DOHH2 (cell line): ENCODE measurements around the gene DDX54.
A peak's percentile ranks its signal among the peaks of the same experiment; 100 is the strongest.

Experiments
- H3F3A ChIP-seq: fragments of 200-600 bp; sonication (generic), shearing (Covaris generic); 2 replicates; pipeline ENCODE4 v1.6.0; 2016; ENCODE audit warnings: antibody characterized with exemption, mild to moderate bottlenecking; ENCODE audit not compliant: control insufficient read depth, insufficient read depth
- H3K27ac ChIP-seq: fragments of 200-600 bp; sonication (generic); 2 replicates; pipeline ENCODE4 v1.5.1; 2014; ENCODE audit warnings: low read depth, mild to moderate bottlenecking, low read length, moderate library complexity
- H3K27me3 ChIP-seq: fragments of 200-600 bp; sonication (generic); 2 replicates; pipeline ENCODE4 v1.6.1; 2014; ENCODE audit warnings: mild to moderate bottlenecking, low read length, mixed read lengths; ENCODE audit not compliant: control insufficient read depth
- H3K36me3 ChIP-seq: fragments of 200-600 bp; sonication (generic); 2 replicates; pipeline ENCODE4 v1.6.1; 2014; ENCODE audit warnings: mild to moderate bottlenecking, low read length, moderate library complexity, mixed read lengths; ENCODE audit not compliant: control insufficient read depth
- H3K4me1 ChIP-seq: fragments of 200-600 bp; sonication (generic); 2 replicates; pipeline ENCODE4 v1.6.1; 2014; ENCODE audit warnings: mild to moderate bottlenecking, low read length, mixed read lengths; ENCODE audit not compliant: control insufficient read depth
- H3K4me2 ChIP-seq: fragments of 200-600 bp; sonication (generic); 2 replicates; pipeline ENCODE4 v1.6.0; 2014; ENCODE audit warnings: mild to moderate bottlenecking, low read length, moderate library complexity
- H3K4me3 ChIP-seq: fragments of 200-600 bp; sonication (generic); 2 replicates; pipeline ENCODE4 v1.5.1; 2014; ENCODE audit warnings: mild to moderate bottlenecking, low read length, mixed read lengths
- H3K79me2 ChIP-seq: fragments of 200-600 bp; sonication (generic); 2 replicates; pipeline ENCODE4 v1.6.1; 2014; ENCODE audit warnings: mild to moderate bottlenecking, low read length, mixed read lengths; ENCODE audit not compliant: control insufficient read depth
- H3K9me2 ChIP-seq: fragments of 200-600 bp; sonication (generic); replicated peaks from 2 replicates; pipeline ENCODE4 v1.6.1; 2014; ENCODE audit warnings: mild to moderate bottlenecking, low read length, mixed read lengths; ENCODE audit not compliant: control insufficient read depth
- H3K9me3 ChIP-seq: fragments of 200-600 bp; sonication (generic); 2 replicates; pipeline ENCODE4 v1.6.1; 2014; ENCODE audit warnings: antibody characterized with exemption, low read length, mixed read lengths; ENCODE audit not compliant: control insufficient read depth, insufficient read depth
- H4K20me1 ChIP-seq: fragments of 200-600 bp; sonication (generic); 2 replicates; pipeline ENCODE4 v1.6.0; 2014; ENCODE audit warnings: low read depth, mild to moderate bottlenecking, antibody characterized with exemption, low read length, moderate library complexity; ENCODE audit not compliant: control insufficient read depth, insufficient read depth
- CTCF ChIP-seq: fragments of 200-600 bp; sonication (generic); IDR thresholded peaks from one replicate; pipeline ENCODE4 v1.5.1; 2014; ENCODE audit warnings: antibody characterized with exemption, mild to moderate bottlenecking, low read depth, low read length; ENCODE audit not compliant: poor library complexity, severe bottlenecking
- EZH2phosphoT487 ChIP-seq: fragments of 200-600 bp; sonication (generic); IDR thresholded peaks from 2 replicates; pipeline ENCODE4 v1.6.1; 2017; ENCODE audit warnings: borderline replicate concordance, mild to moderate bottlenecking, antibody characterized with exemption, low read length, moderate library complexity, mixed read lengths

DDX54 gene

DNA sequence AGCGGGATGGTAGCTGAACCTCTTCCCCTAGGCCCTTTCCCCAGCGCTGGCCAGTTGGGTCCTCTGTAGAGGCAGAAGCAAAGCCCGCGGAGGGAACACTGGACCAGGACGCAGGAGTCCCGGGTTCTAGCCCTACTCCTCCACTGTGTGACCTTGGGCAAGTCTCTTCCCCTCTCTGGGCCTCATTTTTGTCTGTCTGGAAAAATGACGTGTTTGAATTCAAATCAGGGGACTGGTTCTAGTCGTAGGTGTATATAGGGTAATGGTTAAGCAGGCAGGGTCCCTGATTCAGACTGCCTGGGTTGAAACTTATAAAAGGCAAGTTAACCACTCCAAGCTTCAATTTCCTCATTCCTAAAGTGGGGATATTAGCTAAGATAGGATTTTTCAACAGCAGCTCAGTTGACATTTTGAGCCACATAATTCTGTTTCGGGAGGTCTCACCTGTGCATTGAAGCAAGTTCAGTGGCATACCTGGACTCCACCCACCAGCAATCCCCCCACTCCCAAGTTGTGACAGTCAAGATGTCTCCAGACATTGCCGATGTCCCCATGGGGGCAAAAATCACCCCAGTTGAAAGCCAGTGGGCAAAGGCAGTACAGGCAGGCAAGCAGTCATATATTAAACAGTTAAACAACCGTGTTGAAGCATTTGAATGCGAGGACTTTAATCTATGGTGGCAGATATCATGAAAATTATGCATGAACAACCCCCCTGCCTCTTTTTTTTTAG, 36.9 kb upstream of the DDX54 start:
- H3K4me3 ChIP-seq, result peak overlapping the region; percentile 86
- H3K4me1 ChIP-seq, result peaks cover 59% of the 10 kb centered on the region
- no peak for TF ChIP-seq EZH2phosphoT487
- no peak for TF ChIP-seq CTCF
- H3K27me3 ChIP-seq, result no peaks in the 10 kb centered on the region
- no peaks in the 10 kb centered on the region for H3K9me3 ChIP-seq
- H3K79me2 ChIP-seq, result peaks cover 86% of the 10 kb centered on the region
- H3K4me2 ChIP-seq, result peak overlapping the region; percentile 83
- H3K36me3 ChIP-seq, result peaks cover 48% of the 10 kb centered on the region
- no peaks in the 10 kb centered on the region for H4K20me1 ChIP-seq
- H3F3A ChIP-seq, result peaks cover 41% of the 10 kb centered on the region
- peak overlapping the region; percentile 98 for H3K27ac ChIP-seq
- H3K9me2 ChIP-seq, result no peaks in the 10 kb centered on the region

DNA sequence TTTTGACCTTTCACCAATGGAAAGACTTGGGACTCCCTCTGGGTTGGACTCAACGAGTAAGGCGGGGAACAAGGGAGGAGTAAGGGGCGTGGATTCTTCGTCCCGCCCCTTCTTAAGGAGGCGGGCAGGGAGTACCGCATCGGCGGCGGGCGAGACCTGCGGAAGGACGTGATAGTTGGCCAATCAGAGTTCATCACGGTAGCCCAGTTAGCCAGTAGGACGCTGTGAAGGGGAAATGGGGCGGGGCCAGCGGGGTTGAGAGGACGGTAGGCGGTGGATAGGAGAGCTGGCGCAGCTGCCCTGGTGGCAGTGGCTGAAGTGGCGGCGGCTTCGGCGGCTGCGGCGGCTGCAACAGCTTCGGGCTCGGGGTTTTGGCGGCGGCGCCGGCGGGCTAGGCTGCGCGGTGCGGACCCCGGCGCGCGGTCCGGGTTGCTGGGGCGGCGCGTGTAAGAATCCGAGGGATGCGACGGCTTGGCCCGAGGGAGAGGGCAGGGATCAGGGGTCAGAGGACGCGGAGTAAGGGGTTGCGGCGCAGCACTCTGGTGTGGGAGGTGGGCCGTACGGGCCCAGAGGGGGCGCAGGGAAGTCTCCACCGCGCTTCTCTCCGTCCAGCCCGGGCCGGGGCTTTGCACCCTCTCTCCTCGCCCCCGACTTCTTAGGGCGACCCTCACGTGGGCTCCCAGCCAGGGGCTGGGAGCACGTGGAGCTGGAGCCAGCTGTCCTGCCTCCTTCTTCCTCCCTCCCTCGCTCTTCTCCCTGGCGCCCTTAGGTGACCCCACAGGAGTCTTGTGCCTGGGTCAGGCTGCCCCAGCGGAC, 36.1 kb upstream of the DDX54 start, which contains the start of gene TPCN1:
TPCN1 (plus strand) TSS at position 284 of the 816 bp plus-strand sequence. CDS start 5,389 bp downstream, outside the sequence.
- Histone ChIP-seq H3K79me2 (peaks cover 86% of the 10 kb centered on the region), H3K9me2 (no peaks in the 10 kb centered on the region), H3F3A (peaks cover 44% of the 10 kb centered on the region), H3K9me3 (no peaks in the 10 kb centered on the region), H3K4me2 (peak within 1 kb of the TSS; percentile 83), H3K27ac (peak within 1 kb of the TSS; percentile 100), H3K27me3 (no peaks in the 10 kb centered on the region), H4K20me1 (no peaks in the 10 kb centered on the region), H3K36me3 (peaks cover 48% of the 10 kb centered on the region), H3K4me1 (peaks cover 59% of the 10 kb centered on the region), H3K4me3 (peak within 1 kb of the TSS; percentile 86)
- TF ChIP-seq CTCF (peak; percentile 17), EZH2phosphoT487 (no peak)

- peak overlapping the region; percentile 74 for H3K4me2 ChIP-seq
- TF ChIP-seq EZH2phosphoT487 (no peak), CTCF (no peak)
- peak overlapping the region; percentile 100 for H3K27ac ChIP-seq
- H3K36me3 ChIP-seq, result peaks cover 52% of the 10 kb centered on the region
- H3K9me2 ChIP-seq, result no peaks in the 10 kb centered on the region
- H3K27me3 ChIP-seq, result no peaks in the 10 kb centered on the region
- no peaks in the 10 kb centered on the region for H3K9me3 ChIP-seq
- H3K79me2 ChIP-seq, result peaks cover 89% of the 10 kb centered on the region
- peaks cover 63% of the 10 kb centered on the region for H3K4me1 ChIP-seq
- H3F3A ChIP-seq, result peaks cover 44% of the 10 kb centered on the region
- H3K4me3 ChIP-seq, result peak overlapping the region; percentile 85
- H4K20me1 ChIP-seq, result no peaks in the 10 kb centered on the region
These were observed 35.4 kb upstream of the DDX54 start for GRCh38 chr12:113220593-113221180.
